HL-60 (cell line): ENCODE measurements around the gene ABCE1.

Experiments used
- GABPA ChIP-seq: IDR thresholded peaks from 2 replicates; pipeline ENCODE4 v1.6.1; 2012; ENCODE audit warnings: low read depth
- POLR2AphosphoS5 ChIP-seq: IDR thresholded peaks from 2 replicates; pipeline ENCODE4 v1.6.1; 2012; ENCODE audit warnings: low read depth
- TF ChIP-seq, protein P1 (sequence below): IDR thresholded peaks from one replicate; pipeline ENCODE4 v1.5.1; 2011; ENCODE audit warnings: low read length, control low read depth, inconsistent platforms; ENCODE audit not compliant: insufficient read depth

DNA sequence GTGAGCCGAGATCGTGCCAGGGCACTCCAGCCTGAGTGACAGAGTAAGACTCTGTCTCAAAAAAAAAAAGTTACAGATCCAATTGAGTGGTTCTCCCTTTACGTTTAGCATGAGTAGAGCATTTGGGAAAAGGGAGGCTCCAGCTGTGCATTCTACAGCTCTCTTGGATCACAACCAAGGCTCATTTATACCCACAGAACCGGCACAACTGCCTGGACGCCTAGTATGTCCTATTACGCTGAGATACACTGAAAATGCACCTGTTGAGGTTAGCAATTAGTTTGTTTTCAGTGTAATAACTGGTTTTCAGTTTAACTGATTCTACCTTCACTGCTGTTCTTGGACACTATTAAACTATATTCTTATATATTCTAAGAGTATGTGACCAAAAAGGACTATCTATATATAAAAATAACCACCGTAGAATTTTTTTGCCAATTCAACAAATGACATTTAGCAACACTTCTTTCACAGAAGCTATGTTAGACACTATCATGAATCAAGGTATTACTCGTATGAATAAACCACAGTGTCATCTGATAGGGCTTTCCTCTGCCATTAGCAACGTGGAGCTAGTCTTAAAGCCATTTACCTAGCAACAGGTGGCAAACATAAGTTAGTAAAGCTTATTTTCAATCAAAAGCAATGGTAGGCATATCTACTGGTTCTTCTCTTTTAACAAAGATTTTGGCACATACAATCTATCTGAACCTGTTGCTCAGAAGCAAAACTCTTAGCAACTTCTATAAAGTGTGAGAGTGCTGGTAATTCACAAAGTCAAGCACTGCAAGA lies 78.7 kb downstream of the ABCE1 start:
- no peak for TF ChIP-seq POLR2AphosphoS5
- TF ChIP-seq, protein P1, sequence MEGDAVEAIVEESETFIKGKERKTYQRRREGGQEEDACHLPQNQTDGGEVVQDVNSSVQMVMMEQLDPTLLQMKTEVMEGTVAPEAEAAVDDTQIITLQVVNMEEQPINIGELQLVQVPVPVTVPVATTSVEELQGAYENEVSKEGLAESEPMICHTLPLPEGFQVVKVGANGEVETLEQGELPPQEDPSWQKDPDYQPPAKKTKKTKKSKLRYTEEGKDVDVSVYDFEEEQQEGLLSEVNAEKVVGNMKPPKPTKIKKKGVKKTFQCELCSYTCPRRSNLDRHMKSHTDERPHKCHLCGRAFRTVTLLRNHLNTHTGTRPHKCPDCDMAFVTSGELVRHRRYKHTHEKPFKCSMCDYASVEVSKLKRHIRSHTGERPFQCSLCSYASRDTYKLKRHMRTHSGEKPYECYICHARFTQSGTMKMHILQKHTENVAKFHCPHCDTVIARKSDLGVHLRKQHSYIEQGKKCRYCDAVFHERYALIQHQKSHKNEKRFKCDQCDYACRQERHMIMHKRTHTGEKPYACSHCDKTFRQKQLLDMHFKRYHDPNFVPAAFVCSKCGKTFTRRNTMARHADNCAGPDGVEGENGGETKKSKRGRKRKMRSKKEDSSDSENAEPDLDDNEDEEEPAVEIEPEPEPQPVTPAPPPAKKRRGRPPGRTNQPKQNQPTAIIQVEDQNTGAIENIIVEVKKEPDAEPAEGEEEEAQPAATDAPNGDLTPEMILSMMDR = no peak
- no peak for TF ChIP-seq GABPA
